ENCODE data around the gene WWOX. TPM values are rescaled to one million over a fixed set of nuclear protein-coding genes. Genes with fewer than 3 reads are reported as not detected.

Gene WWOX
- polyA plus RNA-seq, 4 donors, result 4.9 to 15.8 (median 7.0) TPM

DNA sequence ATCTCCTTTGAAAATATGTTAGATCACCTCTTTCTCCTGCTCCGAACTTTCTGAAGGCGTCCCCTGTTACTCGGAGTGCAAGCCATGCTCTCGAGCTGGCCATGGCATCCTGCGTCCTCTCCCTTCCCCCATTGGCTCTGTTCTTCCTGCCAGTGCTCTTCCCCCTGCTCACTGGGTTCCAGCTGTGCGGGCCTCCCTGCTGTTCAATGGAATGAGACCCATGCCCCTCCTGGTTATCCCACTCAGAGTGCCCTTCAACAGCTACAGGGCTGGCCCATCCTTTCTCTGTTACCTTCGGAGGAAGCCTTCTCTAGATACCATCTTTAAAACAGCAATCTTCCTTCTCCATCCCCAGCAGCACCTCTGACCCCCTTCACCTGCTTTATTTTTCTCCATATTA, 996.8 kb downstream of the WWOX start:
- FAIRE-seq, result no peak
- no peaks in the 10 kb centered on the region for H3K27me3 ChIP-seq (ENCODE audit: control insufficient read depth in 3 of 3, insufficient read depth in 3 of 3, low read length in 3 of 3)
- H3K4me1 ChIP-seq (ENCODE audit: control insufficient read depth in 3 of 3, insufficient read depth in 2 of 3, low read depth in 1 of 3, low read length in 2 of 3), result no peaks in the 10 kb centered on the region
- H3K27ac ChIP-seq (ENCODE audit: low read depth in 1 of 3, low read length in 2 of 3), result no peak overlapping the region
- DNase-seq, result no peak
- no peaks in the 10 kb centered on the region for H3K9me3 ChIP-seq (ENCODE audit: control insufficient read depth in 2 of 2, insufficient read depth in 1 of 2, low read depth in 1 of 2, low read length in 1 of 2)
- H3K36me3 ChIP-seq (ENCODE audit: control insufficient read depth in 3 of 3, insufficient read depth in 2 of 3, low read depth in 1 of 3, low read length in 3 of 3), result no peaks in the 10 kb centered on the region
- H3K4me3 ChIP-seq (ENCODE audit: low read depth in 1 of 3, low read length in 3 of 3), result no peak overlapping the region
- WGBS, 3 donors, result 92 to 97% (median 94%) methylated on average over 7 of the region's 7 CpGs

DNA sequence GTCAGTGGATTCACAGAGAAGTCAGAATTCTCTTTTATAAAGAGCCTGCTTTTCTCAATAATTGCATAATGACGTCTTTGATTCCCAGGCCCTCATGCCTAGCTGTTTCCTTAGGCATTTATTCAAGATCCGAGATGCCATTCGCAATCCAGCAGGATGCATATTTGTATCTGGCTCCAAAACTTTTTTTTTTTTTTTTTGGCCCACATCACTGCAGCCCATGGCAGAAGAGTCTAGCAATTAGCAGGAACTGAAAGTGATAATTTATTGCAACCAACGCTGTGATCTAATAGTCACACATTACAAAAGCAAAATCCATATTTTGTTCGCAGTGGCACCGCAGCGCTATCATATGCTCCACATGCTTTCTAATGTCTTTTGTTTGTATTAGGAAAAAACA, 997.7 kb downstream of the WWOX start:
- H3K9me3 ChIP-seq (ENCODE audit: control insufficient read depth in 2 of 2, insufficient read depth in 1 of 2, low read depth in 1 of 2, low read length in 1 of 2), result no peaks in the 10 kb centered on the region
- no peak overlapping the region for H3K27ac ChIP-seq (ENCODE audit: low read depth in 1 of 3, low read length in 2 of 3)
- H3K36me3 ChIP-seq (ENCODE audit: control insufficient read depth in 3 of 3, insufficient read depth in 2 of 3, low read depth in 1 of 3, low read length in 3 of 3), result no peaks in the 10 kb centered on the region
- H3K27me3 ChIP-seq (ENCODE audit: control insufficient read depth in 3 of 3, insufficient read depth in 3 of 3, low read length in 3 of 3), result no peaks in the 10 kb centered on the region
- DNase-seq (no peak), FAIRE-seq (no peak)
- H3K4me3 ChIP-seq (ENCODE audit: low read depth in 1 of 3, low read length in 3 of 3), result no peak overlapping the region
- 81 to 90% (median 87%) methylated on average over 7 of the region's 7 CpGs for WGBS, 3 donors
- H3K4me1 ChIP-seq (ENCODE audit: control insufficient read depth in 3 of 3, insufficient read depth in 2 of 3, low read depth in 1 of 3, low read length in 2 of 3), result no peaks in the 10 kb centered on the region

DNA sequence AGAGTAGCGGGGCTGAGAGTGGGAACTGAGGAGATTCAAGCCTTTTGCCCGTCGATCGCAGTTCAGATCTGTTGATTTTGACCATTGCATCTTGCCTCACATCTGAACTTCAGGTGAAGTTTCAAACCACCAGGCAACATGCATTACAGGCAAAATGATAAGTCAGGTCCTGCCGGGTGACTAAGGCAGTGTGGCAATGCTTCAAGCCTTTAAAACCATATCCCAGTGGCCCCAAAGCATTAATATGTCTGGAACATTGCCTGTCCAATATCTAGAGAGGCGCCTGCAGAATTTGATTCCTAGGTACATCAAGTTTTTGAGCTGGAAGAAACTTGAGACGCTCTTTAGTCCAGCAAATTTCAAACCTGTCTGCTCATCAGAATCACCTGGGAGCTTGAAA, 998.3 kb downstream of the WWOX start:
- Histone ChIP-seq H3K4me3 (ENCODE audit: low read depth in 1 of 3, low read length in 3 of 3) (no peak overlapping the region), H3K9me3 (ENCODE audit: control insufficient read depth in 2 of 2, insufficient read depth in 1 of 2, low read depth in 1 of 2, low read length in 1 of 2) (no peaks in the 10 kb centered on the region), H3K4me1 (ENCODE audit: control insufficient read depth in 3 of 3, insufficient read depth in 2 of 3, low read depth in 1 of 3, low read length in 2 of 3) (no peaks in the 10 kb centered on the region), H3K27me3 (ENCODE audit: control insufficient read depth in 3 of 3, insufficient read depth in 3 of 3, low read length in 3 of 3) (no peaks in the 10 kb centered on the region), H3K36me3 (ENCODE audit: control insufficient read depth in 3 of 3, insufficient read depth in 2 of 3, low read depth in 1 of 3, low read length in 3 of 3) (no peaks in the 10 kb centered on the region), H3K27ac (ENCODE audit: low read depth in 1 of 3, low read length in 2 of 3) (no peak overlapping the region)
- WGBS, 3 donors, result 95 to 96% (median 96%) methylated on average over 7 of the region's 7 CpGs
- FAIRE-seq, result no peak
- DNase-seq, result no peak

DNA sequence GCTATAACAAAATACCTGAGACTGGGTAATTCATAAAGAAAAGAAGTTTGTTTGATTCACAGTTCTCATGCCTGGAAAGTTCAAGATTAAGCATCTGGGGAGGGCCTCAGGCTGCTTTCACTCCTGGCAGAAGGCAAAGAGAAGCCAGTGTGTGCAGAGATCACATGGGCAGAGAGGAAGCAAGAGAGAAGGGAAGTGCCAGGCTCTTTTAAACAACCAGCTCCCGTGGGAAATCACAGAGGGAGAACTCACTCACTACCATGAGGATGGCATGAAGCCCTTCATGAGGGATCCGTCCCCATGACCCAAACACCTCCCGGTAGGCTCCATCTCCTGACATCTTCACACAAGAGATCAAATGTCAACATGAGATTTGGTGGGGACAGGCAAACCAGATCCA, 999.5 kb downstream of the WWOX start:
- Histone ChIP-seq H3K4me1 (ENCODE audit: control insufficient read depth in 3 of 3, insufficient read depth in 2 of 3, low read depth in 1 of 3, low read length in 2 of 3) (no peaks in the 10 kb centered on the region), H3K36me3 (ENCODE audit: control insufficient read depth in 3 of 3, insufficient read depth in 2 of 3, low read depth in 1 of 3, low read length in 3 of 3) (no peaks in the 10 kb centered on the region), H3K4me3 (ENCODE audit: low read depth in 1 of 3, low read length in 3 of 3) (no peak overlapping the region), H3K27me3 (ENCODE audit: control insufficient read depth in 3 of 3, insufficient read depth in 3 of 3, low read length in 3 of 3) (no peaks in the 10 kb centered on the region), H3K9me3 (ENCODE audit: control insufficient read depth in 2 of 2, insufficient read depth in 1 of 2, low read depth in 1 of 2, low read length in 1 of 2) (no peaks in the 10 kb centered on the region), H3K27ac (ENCODE audit: low read depth in 1 of 3, low read length in 2 of 3) (no peak overlapping the region)
- 82 to 91% (median 83%) methylated on average over 3 of the region's 3 CpGs for WGBS, 3 donors
- DNase-seq (no peak), FAIRE-seq (no peak)

DNA sequence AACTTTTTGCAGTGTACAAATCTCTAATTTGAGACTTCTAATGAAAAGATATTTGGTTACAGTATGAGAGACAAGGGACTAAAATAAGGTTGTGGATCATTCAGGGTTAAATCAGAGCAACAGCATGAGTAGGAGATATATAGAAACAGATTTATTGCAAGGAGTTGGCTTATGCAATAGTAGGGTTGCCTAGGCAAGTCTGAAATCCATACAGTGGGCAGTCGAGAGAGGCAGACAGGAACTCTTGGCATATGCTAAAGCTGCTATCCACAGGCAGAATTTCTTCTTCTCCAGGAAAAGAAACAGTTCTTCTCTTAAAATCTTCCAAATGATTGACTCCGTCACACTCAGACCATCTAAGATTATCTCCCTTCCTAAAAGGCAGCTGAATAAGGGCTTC, 1000.3 kb downstream of the WWOX start:
- FAIRE-seq (no peak), DNase-seq (no peak)
- no peaks in the 10 kb centered on the region for H3K9me3 ChIP-seq (ENCODE audit: control insufficient read depth in 2 of 2, insufficient read depth in 1 of 2, low read depth in 1 of 2, low read length in 1 of 2)
- no peaks in the 10 kb centered on the region for H3K4me1 ChIP-seq (ENCODE audit: control insufficient read depth in 3 of 3, insufficient read depth in 2 of 3, low read depth in 1 of 3, low read length in 2 of 3)
- H3K27me3 ChIP-seq (ENCODE audit: control insufficient read depth in 3 of 3, insufficient read depth in 3 of 3, low read length in 3 of 3), result no peaks in the 10 kb centered on the region
- WGBS, 3 donors, result 81 to 87% (median 85%) methylated on average over 2 of the region's 2 CpGs
- H3K36me3 ChIP-seq (ENCODE audit: control insufficient read depth in 3 of 3, insufficient read depth in 2 of 3, low read depth in 1 of 3, low read length in 3 of 3), result no peaks in the 10 kb centered on the region
- H3K27ac ChIP-seq (ENCODE audit: low read depth in 1 of 3, low read length in 2 of 3), result no peak overlapping the region
- H3K4me3 ChIP-seq (ENCODE audit: low read depth in 1 of 3, low read length in 3 of 3), result no peak overlapping the region

DNA sequence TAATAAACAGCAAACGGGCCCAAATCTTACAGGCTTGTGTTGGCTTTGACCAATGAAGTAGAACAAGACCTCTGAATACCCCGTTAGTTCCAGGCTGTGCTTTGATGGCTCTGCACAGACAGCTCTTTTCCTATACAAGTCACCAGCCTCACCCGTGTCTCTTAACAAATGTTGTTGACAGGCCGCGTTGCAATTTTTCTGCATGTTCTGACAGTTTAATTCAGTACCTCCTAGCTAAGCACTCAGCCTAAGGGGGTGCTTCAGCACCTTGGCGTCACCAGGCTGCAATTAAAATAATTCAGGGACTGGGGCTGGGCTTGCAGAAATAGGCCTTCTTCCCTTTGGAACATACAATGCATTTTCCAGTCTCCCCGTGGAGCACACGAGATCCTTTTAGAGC, 1001.0 kb downstream of the WWOX start:
- Histone ChIP-seq H3K4me1 (ENCODE audit: control insufficient read depth in 3 of 3, insufficient read depth in 2 of 3, low read depth in 1 of 3, low read length in 2 of 3) (no peaks in the 10 kb centered on the region), H3K4me3 (ENCODE audit: low read depth in 1 of 3, low read length in 3 of 3) (no peak overlapping the region), H3K27me3 (ENCODE audit: control insufficient read depth in 3 of 3, insufficient read depth in 3 of 3, low read length in 3 of 3) (no peaks in the 10 kb centered on the region), H3K36me3 (ENCODE audit: control insufficient read depth in 3 of 3, insufficient read depth in 2 of 3, low read depth in 1 of 3, low read length in 3 of 3) (no peaks in the 10 kb centered on the region), H3K9me3 (ENCODE audit: control insufficient read depth in 2 of 2, insufficient read depth in 1 of 2, low read depth in 1 of 2, low read length in 1 of 2) (no peaks in the 10 kb centered on the region), H3K27ac (ENCODE audit: low read depth in 1 of 3, low read length in 2 of 3) (no peak overlapping the region)
- DNase-seq, result no peak
- FAIRE-seq, result no peak
- 90 to 94% (median 93%) methylated on average over 8 of the region's 8 CpGs for WGBS, 3 donors

DNA sequence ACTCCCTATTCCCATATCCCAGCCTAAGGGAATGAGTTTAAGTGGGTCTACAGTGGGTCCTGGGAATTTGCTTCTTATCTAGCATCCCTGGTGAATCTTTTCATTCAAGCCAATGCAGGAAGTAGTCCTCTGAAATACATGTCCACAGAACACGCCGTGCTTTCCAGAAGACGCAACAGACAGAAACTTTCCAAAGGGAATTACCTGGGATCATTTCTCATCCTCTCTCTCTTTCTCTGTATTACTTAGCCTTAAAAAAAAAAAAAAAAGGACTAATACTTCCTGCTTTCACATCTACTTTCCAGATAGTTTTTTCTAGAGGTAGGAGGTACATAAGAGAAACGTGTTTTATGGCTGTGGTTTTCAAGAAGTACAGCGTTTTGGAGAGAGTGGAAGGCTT, 1002.0 kb downstream of the WWOX start:
- Histone ChIP-seq H3K36me3 (ENCODE audit: control insufficient read depth in 3 of 3, insufficient read depth in 2 of 3, low read depth in 1 of 3, low read length in 3 of 3) (no peaks in the 10 kb centered on the region), H3K4me1 (ENCODE audit: control insufficient read depth in 3 of 3, insufficient read depth in 2 of 3, low read depth in 1 of 3, low read length in 2 of 3) (no peaks in the 10 kb centered on the region), H3K4me3 (ENCODE audit: low read depth in 1 of 3, low read length in 3 of 3) (no peak overlapping the region), H3K27ac (ENCODE audit: low read depth in 1 of 3, low read length in 2 of 3) (no peak overlapping the region), H3K9me3 (ENCODE audit: control insufficient read depth in 2 of 2, insufficient read depth in 1 of 2, low read depth in 1 of 2, low read length in 1 of 2) (no peaks in the 10 kb centered on the region), H3K27me3 (ENCODE audit: control insufficient read depth in 3 of 3, insufficient read depth in 3 of 3, low read length in 3 of 3) (no peaks in the 10 kb centered on the region)
- FAIRE-seq (no peak), DNase-seq (no peak)
- 57 to 64% (median 60%) methylated on average over 5 of the region's 5 CpGs for WGBS, 3 donors

DNA sequence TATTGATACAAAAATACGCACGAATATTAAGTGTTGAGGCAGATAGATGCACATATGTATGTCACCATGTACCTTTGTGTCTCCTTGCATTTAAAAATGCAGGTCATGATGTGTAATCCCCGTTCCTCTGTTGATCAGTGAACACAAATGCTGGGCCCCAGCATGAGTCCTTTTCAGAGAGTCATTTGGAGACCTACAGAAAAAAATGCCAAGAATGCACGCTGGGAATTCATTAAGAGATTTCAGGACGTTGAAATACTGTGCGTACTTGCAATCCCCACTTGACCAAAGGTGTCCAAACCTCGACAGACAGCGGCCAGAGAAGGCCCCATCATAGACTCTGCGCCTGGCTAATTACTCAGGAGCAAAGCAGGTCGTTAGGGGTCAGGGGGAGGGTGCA, 1005.1 kb downstream of the WWOX start:
- Histone ChIP-seq H3K27me3 (ENCODE audit: control insufficient read depth in 3 of 3, insufficient read depth in 3 of 3, low read length in 3 of 3) (no peaks in the 10 kb centered on the region), H3K9me3 (ENCODE audit: control insufficient read depth in 2 of 2, insufficient read depth in 1 of 2, low read depth in 1 of 2, low read length in 1 of 2) (no peaks in the 10 kb centered on the region), H3K36me3 (ENCODE audit: control insufficient read depth in 3 of 3, insufficient read depth in 2 of 3, low read depth in 1 of 3, low read length in 3 of 3) (no peaks in the 10 kb centered on the region), H3K4me1 (ENCODE audit: control insufficient read depth in 3 of 3, insufficient read depth in 2 of 3, low read depth in 1 of 3, low read length in 2 of 3) (no peaks in the 10 kb centered on the region), H3K27ac (ENCODE audit: low read depth in 1 of 3, low read length in 2 of 3) (no peak overlapping the region), H3K4me3 (ENCODE audit: low read depth in 1 of 3, low read length in 3 of 3) (no peak overlapping the region)
- WGBS, 3 donors, result 72 to 85% (median 75%) methylated on average over 10 of the region's 10 CpGs
- no peak for DNase-seq
- FAIRE-seq, result no peak

DNA sequence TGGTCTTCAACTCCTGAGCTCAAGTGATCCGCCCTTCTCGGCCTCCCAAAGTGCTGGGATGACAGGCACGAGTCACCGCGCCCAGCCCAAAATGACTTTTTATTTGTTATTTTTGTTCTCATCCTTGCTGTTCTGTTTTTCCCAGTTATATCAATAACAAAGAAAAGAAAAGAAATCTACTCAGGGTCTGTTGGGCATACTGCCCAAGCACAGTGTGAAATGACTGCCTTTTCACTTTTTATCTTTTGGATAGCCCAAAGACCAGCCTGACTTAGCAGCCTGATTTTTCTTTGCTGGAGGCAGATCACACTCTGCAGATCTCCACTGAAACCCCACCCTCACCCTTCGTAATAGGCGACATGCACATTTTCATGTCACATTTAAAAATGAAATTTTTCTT, 1007.8 kb downstream of the WWOX start:
- DNase-seq (no peak), FAIRE-seq (no peak)
- no peaks in the 10 kb centered on the region for H3K27me3 ChIP-seq (ENCODE audit: control insufficient read depth in 3 of 3, insufficient read depth in 3 of 3, low read length in 3 of 3)
- no peak overlapping the region for H3K4me3 ChIP-seq (ENCODE audit: low read depth in 1 of 3, low read length in 3 of 3)
- no peak overlapping the region for H3K27ac ChIP-seq (ENCODE audit: low read depth in 1 of 3, low read length in 2 of 3)
- H3K9me3 ChIP-seq (ENCODE audit: control insufficient read depth in 2 of 2, insufficient read depth in 1 of 2, low read depth in 1 of 2, low read length in 1 of 2), result no peaks in the 10 kb centered on the region
- H3K36me3 ChIP-seq (ENCODE audit: control insufficient read depth in 3 of 3, insufficient read depth in 2 of 3, low read depth in 1 of 3, low read length in 3 of 3), result no peaks in the 10 kb centered on the region
- 96 to 98% (median 96%) methylated on average over 7 of the region's 7 CpGs for WGBS, 3 donors
- peaks cover 0 to 3% (median 0%) of the 10 kb centered on the region in 3 donors for H3K4me1 ChIP-seq (ENCODE audit: control insufficient read depth in 3 of 3, insufficient read depth in 2 of 3, low read depth in 1 of 3, low read length in 2 of 3)
